Fibroblast of lung (primary cell): ENCODE measurements around the gene MOB4. TPM values are rescaled to one million over a fixed set of nuclear protein-coding genes. Genes with fewer than 3 reads are reported as not detected.
A peak's percentile ranks its signal among the peaks of the same experiment; 100 is the strongest.

Source experiments
- DNase-seq, 2 donors: peaks; one replicate each; pipeline versions ENCODE4 v3.0.0 to v3.0.0-alpha.2; 2010; ENCODE audit warnings: low read depth in 2 of 2
- H2AFZ ChIP-seq: 2 replicates; pipeline ENCODE4 v1.5.1; 2012; ENCODE audit warnings: low read length, control low read depth, inconsistent platforms
- H3K27ac ChIP-seq: 2 replicates; pipeline ENCODE4 v1.5.1; 2011; ENCODE audit warnings: low read length, control low read depth; ENCODE audit not compliant: insufficient read depth
- H3K27me3 ChIP-seq: 2 replicates; pipeline ENCODE4 v1.5.1; 2011; ENCODE audit warnings: mild to moderate bottlenecking, low read length; ENCODE audit not compliant: control insufficient read depth, insufficient read depth
- H3K36me3 ChIP-seq: 2 replicates; pipeline ENCODE4 v1.5.1; 2011; ENCODE audit warnings: low read length; ENCODE audit not compliant: control insufficient read depth, insufficient read depth
- H3K4me1 ChIP-seq: 2 replicates; pipeline ENCODE4 v1.5.1; 2011; ENCODE audit warnings: low read length; ENCODE audit not compliant: control insufficient read depth, insufficient read depth; ENCODE audit errors: extremely low read depth
- H3K4me2 ChIP-seq: 2 replicates; pipeline ENCODE4 v1.5.1; 2011; ENCODE audit warnings: low read length, control low read depth; ENCODE audit not compliant: insufficient read depth; ENCODE audit errors: extremely low read depth
- H3K4me3 ChIP-seq, 4 experiments: fragments of 200-600 bp in 1 of 4; sonication (generic) in 1 of 4; replicated peaks in 1 of 4; 2 replicates each; pipeline ENCODE4 v1.5.1; 2011 to 2016; ENCODE audit warnings: low read length in 4 of 4, low read depth in 3 of 4, mild to moderate bottlenecking in 3 of 4, control low read depth in 2 of 4, inconsistent platforms in 1 of 4, mixed read lengths in 1 of 4; ENCODE audit not compliant: insufficient read depth in 1 of 4; ENCODE audit errors: control extremely low read depth in 1 of 4
- H3K79me2 ChIP-seq: 2 replicates; pipeline ENCODE4 v1.5.1; 2012; ENCODE audit warnings: mild to moderate bottlenecking, low read length, inconsistent platforms; ENCODE audit not compliant: control insufficient read depth, insufficient read depth
- H3K9ac ChIP-seq: 2 replicates; pipeline ENCODE4 v1.5.1; 2011; ENCODE audit warnings: mild to moderate bottlenecking, low read length, control low read depth; ENCODE audit not compliant: insufficient read depth
- H3K9me3 ChIP-seq: 2 replicates; pipeline ENCODE4 v1.5.1; 2012; ENCODE audit warnings: low read depth, low read length; ENCODE audit not compliant: control insufficient read depth, insufficient read depth
- H4K20me1 ChIP-seq: 2 replicates; pipeline ENCODE4 v1.5.1; 2011; ENCODE audit warnings: low read length; ENCODE audit not compliant: control insufficient read depth, insufficient read depth; ENCODE audit errors: extremely low read depth
- CTCF ChIP-seq, 2 donors: IDR thresholded peaks in 1 of 2; conservative IDR thresholded peaks in 1 of 2; 1 replicate in 1 of 2; 2 replicates in 1 of 2; pipeline ENCODE4 v1.5.1; 2011 to 2012; ENCODE audit warnings: low read length in 2 of 2, control low read depth in 1 of 2, inconsistent platforms in 1 of 2, low read depth in 1 of 2, mild to moderate bottlenecking in 1 of 2
- EZH2 ChIP-seq: IDR thresholded peaks from 2 replicates; pipeline ENCODE4 v1.5.1; 2012; ENCODE audit warnings: low read length, control low read depth, mild to moderate bottlenecking; ENCODE audit errors: missing control alignments
- polyA plus RNA-seq, 2 donors: library from polyadenylated mRNA; depleted of rRNA in 1 of 2; stranded (reverse) in 1 of 2; unstranded in 1 of 2; fragments of >200 nt; gene quantifications; 2 replicates each; pipeline ENCODE4 v1.2.1, GENCODE V29; 2011 to 2012; ENCODE audit warnings: missing spikeins in 1 of 2
- total RNA-seq: library from RNA; depleted of rRNA; stranded (reverse); fragments of >200 nt; gene quantifications from 2 replicates; pipeline ENCODE4 v1.2.1, GENCODE V29; 2014

The MOB4 gene
- total and polyA plus RNA-seq, 2 donors (not counting 1 experiment from before 2014, with no cell fraction given): 26.6 to 70.5 TPM

GRCh38 chr2:197538412-197538811 lies 22.5 kb downstream of the MOB4 start:
- peaks cover 5% of the 10 kb centered on the region for H3K36me3 ChIP-seq
- no peak overlapping the region for H3K4me2 ChIP-seq
- H3K79me2 ChIP-seq: peaks cover 19% of the 10 kb centered on the region
- H2AFZ ChIP-seq: no peak overlapping the region
- H3K9ac ChIP-seq: no peak overlapping the region
- no peak for TF ChIP-seq EZH2
- no peak for TF ChIP-seq CTCF (conservative IDR thresholded peaks at IDR 0.05 in 1 of 2, IDR thresholded peaks at IDR 0.05 in 1 of 2; ENCODE audit: low read depth in 1 of 2, low read length in 2 of 2)
- H4K20me1 ChIP-seq: no peaks in the 10 kb centered on the region
- no peaks in the 10 kb centered on the region for H3K27me3 ChIP-seq
- no peaks in the 10 kb centered on the region for H3K4me1 ChIP-seq
- peak; percentile 20 to 36 for DNase-seq
- H3K9me3 ChIP-seq: no peaks in the 10 kb centered on the region
- no peak overlapping the region for H3K27ac ChIP-seq
- no peak overlapping the region for H3K4me3 ChIP-seq

GRCh38 chr2:197539734-197540133 lies 23.9 kb downstream of the MOB4 start:
- Histone ChIP-seq H3K4me1 (no peaks in the 10 kb centered on the region), H3K9ac (no peak overlapping the region), H3K4me3 (no peak overlapping the region), H2AFZ (no peak overlapping the region), H3K36me3 (peaks cover 5% of the 10 kb centered on the region), H3K27ac (no peak overlapping the region), H3K4me2 (no peak overlapping the region), H3K27me3 (no peaks in the 10 kb centered on the region), H3K9me3 (no peaks in the 10 kb centered on the region), H4K20me1 (no peaks in the 10 kb centered on the region), H3K79me2 (peaks cover 12% of the 10 kb centered on the region)
- no peak for TF ChIP-seq EZH2
- TF ChIP-seq CTCF (conservative IDR thresholded peaks at IDR 0.05 in 1 of 2, IDR thresholded peaks at IDR 0.05 in 1 of 2; ENCODE audit: low read depth in 1 of 2, low read length in 2 of 2): no peak
- DNase-seq: no peak

- no peaks in the 10 kb centered on the region for H4K20me1 ChIP-seq
- H3K27me3 ChIP-seq: no peaks in the 10 kb centered on the region
- H3K79me2 ChIP-seq: peaks cover 4% of the 10 kb centered on the region
Observed at GRCh38 chr2:197543206-197543605, 27.3 kb downstream of the MOB4 start.

More at GRCh38 chr2:197543206-197543605, 27.3 kb downstream of the MOB4 start:
- Histone ChIP-seq H3K36me3 (peaks cover 2% of the 10 kb centered on the region), H3K9ac (no peak overlapping the region), H3K27ac (no peak overlapping the region), H3K9me3 (no peaks in the 10 kb centered on the region), H3K4me2 (no peak overlapping the region), H3K4me1 (no peaks in the 10 kb centered on the region), H3K4me3 (no peak overlapping the region), H2AFZ (no peak overlapping the region)
- no peak for TF ChIP-seq CTCF (conservative IDR thresholded peaks at IDR 0.05 in 1 of 2, IDR thresholded peaks at IDR 0.05 in 1 of 2; ENCODE audit: low read depth in 1 of 2, low read length in 2 of 2)
- TF ChIP-seq EZH2: no peak
- no peak for DNase-seq
